AG20443 (cell line): ENCODE data around the gene WWOX.

Source experiments
- DNase-seq: peaks from one replicate; pipeline ENCODE4 v3.0.0; 2012; ENCODE audit warnings: low spot score, mixed read lengths

WWOX gene

GRCh38 chr16:78659668-78660217 is 560.3 kb downstream of the WWOX start:
- DNase-seq = no peak

GRCh38 chr16:78660795-78661194 is 561.3 kb downstream of the WWOX start:
- DNase-seq = no peak

DNA sequence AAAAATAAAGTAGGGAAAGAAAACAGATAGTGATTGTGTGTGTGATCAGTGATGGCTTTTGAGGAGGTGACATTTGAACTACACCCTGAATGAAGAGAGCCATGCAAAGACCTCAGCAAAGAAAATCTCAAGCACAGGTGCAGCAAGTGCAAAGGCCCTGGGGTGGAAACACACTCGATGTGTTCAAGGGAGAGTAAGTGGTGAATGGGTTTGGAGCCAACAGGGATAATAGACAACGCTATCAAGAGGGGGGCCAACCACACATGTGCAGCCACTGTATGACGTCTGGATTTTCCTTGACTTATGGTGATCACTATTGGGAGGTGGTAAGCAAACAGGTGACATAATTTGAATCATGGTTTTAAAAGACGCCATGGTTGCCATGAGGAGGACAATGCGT is 564.2 kb downstream of the WWOX start:
- DNase-seq = no peak

DNA sequence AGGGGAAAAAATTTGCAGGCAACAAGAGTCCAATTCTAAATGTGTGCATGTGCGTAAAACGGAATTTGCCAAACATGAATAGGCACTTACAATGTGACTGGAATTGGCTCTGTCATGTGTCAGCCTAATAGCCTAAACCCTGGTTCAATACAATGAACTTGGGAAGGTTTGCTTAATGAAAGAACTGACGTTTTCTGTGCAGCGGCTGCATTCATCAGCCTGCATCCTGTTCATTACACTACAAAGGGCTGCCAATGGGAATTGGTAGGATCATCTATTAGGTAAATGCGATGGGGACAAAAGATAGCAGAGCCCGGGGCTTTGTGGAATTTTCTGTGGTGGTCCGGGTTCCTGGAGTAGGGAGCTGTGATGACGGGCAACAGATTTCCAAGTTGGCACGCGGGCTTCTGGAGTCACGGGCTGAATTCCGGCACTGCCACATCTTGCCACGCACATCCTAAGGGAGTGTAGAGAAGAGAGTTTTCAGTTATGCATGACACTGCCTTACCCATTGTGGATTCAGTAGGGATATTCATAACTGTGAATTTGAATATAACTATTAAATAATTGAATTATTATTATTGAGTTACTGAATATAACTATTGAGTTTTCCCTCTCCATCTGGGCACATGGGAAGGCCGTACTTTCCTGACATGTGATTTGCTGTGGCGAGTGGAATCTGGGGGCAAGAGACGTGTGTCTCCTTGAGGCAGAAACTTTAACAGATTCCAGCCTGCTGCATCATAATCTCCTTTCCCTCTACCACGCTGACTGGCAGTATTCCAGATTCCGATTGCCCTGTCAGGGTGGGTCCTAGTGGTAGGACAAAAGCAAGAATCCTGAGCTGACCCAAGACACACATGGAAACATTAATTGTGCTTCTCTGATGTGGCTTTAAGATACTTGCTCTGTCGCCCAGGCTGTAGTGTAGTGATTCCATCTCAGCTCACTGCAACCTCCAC is 565.6 kb downstream of the WWOX start:
- no peak for DNase-seq

DNA sequence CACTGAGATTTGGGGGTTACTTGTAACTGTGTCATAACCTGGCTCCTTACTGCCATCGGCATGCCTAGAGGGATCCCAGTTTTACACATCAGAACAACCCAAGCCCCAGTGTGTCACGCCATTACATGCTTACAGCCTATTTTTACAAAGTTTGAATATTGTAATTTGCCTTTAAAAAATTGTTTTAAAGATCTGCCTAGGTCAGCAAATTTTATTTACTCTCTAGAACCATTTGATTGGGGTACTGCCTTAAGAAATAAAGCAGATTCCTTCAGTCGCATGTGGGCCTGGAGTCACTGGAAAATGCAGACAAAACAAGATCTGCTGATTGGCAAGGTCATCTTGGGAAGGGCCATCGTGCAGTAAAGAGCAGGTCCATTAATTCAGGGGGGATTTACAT is 566.9 kb downstream of the WWOX start:
- no peak for DNase-seq

DNA sequence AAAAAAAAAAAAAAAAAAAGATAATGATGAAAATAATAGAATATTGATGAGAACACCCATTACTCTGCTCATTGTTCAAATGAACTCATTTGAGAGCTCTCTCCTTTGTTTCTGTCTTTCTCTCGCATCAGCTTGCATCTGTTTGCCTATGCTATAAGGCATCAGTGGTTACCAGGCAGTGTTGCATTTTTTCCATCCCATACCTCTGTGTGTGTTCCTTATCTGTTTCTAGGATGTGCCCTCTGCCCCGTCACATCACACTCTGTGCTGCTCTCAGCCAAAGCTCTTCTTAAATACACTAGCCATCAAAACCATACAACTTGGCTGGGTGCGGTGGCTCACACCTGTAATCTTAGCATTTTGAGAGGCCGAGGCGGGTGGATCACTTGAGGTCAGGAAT is 568.2 kb downstream of the WWOX start:
- DNase-seq = no peak

DNA sequence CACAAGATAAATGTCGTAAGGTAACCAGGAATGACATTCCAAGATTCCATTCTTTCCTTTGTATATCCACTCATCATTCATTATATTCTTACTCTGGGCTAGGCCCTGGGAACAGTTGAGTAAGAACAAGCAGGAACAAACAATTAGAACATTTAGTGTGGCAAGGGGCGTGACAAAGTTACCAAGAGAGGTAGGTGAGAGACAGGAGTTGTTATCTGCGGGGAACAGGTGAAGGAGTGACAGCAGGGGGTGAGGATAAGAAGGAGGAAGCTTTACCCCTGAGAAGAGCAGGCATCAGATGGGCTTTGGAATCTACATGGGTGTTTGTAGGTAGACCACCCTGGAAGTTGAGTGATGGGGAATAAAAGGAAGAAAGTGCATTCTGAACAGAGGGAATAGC is 568.9 kb downstream of the WWOX start:
- no peak for DNase-seq

DNA sequence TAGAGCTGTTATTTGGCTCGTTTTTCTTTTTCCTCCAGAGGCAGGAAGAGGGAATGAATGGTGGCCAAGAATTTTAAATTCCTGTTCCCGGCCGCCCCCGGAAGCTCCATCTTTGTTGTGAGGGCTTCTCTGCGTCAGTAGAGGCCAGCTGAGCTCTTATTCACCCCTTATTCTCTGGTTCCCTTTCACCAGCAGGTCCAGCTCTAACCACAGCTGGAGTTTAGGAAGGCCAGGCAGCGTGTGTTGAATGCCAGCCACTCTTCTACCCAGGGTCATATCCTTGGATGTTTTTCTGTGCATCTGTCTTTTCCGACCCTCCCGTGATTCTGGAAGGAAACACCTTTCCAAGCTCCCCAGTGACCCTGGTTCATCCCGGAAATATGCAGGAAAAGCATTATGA is 570.5 kb downstream of the WWOX start:
- DNase-seq = peak; percentile 55

- no peak for DNase-seq
Measured at GRCh38 chr16:78672779-78673556, 573.5 kb downstream of the WWOX start.

- DNase-seq = no peak
Measured at GRCh38 chr16:78673884-78674283, 574.4 kb downstream of the WWOX start.

GRCh38 chr16:78675312-78675711 is 575.9 kb downstream of the WWOX start:
- DNase-seq = no peak

DNA sequence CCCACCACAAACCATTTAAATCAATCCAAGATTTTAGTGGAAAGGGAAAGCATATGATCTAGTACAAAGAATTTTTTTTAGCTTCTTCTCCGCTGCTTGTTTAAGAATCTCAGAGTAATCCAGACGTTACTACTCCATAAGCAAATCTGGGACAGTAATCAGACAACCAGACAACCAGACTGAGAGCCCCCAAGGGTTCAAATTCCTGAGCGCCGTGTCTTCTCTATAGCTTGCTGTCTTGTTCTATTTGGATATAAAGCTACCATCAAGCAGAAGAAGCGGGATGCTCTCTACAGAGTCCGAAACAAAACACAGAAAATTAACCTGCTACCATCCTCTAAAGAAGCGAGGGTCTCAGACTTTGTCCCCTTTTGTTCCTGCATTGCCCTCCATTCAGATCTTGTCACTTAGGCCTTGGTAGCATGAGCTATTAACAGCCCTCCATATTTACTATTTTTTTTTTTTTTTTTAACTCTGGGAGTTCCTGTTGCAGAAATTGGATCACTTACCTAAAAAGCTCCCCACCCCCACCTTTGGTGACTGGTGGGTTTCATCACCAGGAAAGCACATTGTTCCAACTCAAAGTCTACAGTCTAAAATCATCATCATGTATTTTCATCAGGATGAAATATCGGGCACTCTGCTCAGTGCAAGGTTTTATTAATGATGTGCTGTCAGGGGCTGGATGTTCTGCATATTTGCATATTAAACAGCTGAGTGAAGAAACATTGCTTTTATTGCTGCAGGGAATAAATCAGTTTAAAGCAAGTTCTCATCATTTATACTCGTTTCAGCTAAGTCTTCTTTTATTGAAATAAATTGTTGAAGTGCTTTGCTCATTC is 576.7 kb downstream of the WWOX start:
- no peak for DNase-seq

- no peak for DNase-seq
Measured at GRCh38 chr16:78677181-78677731, 577.8 kb downstream of the WWOX start.

DNA sequence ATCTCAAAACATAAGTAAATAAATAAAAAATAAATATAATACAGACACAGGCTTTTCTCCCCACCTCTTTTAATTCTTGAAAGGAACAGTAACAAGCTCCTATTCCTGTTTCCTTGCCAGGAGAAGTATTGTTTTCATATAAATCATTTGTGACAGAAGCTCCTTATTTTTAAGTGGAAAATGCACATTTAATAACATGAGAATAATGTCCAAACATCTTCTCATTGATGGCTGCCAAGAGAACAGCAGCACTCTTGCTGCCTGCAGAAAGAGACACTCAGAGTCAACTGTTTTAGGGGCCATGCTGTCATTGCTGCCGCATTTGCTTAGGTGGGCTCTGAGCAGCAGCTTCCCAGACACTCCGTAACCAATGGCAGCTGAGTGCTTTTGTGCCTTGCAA is 580.1 kb downstream of the WWOX start:
- DNase-seq = no peak

DNA sequence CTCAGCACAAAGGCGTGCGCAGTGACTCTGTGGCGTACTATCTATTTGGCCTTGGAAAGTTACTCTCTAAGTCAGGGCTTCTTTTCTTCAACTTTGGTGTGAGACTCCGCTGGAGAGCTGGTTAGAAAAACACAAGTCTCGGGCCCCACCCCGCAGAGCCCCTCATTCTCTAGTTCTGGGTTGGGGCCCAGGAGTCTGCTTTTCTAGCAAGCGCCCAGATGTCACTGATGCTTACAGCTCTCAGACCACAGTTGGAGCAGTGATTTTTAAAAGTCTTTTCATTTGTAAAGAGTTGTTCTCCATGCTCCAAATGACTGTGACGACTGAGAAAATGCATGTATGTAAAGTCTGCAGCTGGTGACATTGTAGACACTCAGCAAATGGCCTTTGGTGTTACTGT is 582.3 kb downstream of the WWOX start:
- no peak for DNase-seq

GRCh38 chr16:78684030-78684611 is 584.7 kb downstream of the WWOX start:
- DNase-seq = peak; percentile 91

DNA sequence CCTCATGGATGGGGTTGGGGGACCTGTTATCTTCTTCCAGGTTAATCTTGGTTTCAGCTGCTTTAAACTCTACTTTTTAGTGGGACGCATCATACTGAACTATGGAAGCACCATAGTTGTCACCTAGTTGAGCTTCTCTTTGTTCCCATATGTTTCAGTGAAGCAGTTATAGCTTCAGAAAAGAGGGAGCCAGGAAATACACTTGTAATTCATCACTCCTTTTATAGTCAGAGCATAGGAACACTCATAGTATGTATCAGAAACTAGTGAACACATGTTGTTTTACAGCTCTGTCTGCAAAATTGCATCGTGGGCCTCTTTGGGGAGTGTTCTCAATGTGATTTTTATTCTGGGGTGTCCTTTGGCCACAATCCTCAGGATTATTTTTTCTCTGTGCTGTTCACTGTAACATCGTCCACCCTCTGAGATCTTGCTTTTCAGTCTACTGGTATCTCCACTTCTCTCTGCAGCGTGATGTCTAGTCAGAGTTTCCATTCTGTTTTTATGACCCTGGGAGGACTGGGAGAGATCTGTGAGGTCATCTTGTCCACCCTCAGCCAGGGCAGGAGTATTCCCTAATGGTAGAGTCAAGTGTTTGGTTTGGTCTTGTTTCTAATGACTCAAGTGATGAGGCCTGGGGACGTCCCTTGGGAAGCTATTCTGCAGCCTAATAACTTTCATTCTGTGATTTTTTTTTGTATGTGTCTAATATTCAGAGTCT is 585.4 kb downstream of the WWOX start:
- peak; percentile 58 for DNase-seq

DNA sequence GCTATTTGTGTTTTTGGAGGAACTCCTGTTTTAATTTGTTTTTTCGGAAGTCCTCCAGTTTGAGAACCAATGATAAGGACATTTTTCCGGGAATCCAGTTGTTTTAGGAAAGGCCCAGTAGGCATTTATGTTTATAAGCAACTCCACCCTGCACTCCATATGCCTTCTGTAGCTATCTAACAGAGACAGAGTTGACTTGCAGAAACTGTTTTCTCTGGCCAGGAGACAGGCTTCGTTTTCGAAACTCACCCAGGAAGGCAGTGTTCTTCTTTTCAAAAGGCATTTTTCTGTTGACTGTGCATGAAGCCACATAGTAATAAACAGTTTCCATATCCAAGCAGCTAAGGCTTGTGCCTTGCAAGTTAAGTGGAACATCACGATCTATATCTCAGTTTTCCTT is 587.1 kb downstream of the WWOX start:
- DNase-seq = no peak

- peak; percentile 16 for DNase-seq
Measured at GRCh38 chr16:78689028-78689427, 589.6 kb downstream of the WWOX start.

DNA sequence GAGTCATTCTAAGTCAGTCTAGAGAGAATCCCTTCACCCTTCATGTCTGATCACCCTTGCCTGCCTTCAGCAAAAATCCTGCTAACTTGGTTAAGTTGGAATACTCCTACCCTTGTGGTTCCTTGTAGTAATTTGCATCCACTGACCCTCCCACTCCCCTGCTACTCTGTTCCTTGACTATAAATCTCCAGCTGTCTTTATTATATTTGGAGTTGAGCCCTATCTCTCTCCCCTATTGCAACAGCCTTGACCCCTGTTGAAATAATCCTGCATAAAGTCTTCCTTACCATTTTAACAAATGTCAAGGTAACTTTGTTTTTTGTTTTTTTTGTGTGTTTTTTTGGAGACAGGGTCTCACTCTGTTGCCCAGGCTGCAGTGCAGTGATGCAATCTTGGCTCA is 590.1 kb downstream of the WWOX start:
- no peak for DNase-seq

- DNase-seq = no peak
Measured at GRCh38 chr16:78690510-78690909, 591.1 kb downstream of the WWOX start.
